Measurements from ENCODE around the gene TMEM266.

Gene TMEM266

DNA sequence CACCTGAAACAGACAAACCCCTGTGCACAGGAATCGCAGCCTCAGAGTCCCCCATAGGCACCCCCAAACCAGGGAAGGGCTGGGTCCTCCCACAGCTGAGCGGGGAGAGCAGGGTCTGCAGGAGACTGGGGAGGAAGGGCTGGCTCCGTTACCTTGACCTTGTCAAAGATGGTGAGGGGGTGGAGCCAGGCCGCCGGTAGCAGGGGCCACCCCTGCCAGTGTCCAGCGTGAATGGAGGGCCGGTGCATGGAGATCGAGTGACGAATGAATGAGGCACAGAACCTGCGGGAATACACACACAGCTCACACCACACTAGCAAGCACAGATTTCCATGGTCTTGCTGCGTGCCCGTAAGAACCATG is 102.2 kb downstream of the TMEM266 start:
- H3K4me3 ChIP-seq (ENCODE audit: low read length, poor library complexity, severe bottlenecking), result no peak overlapping the region
- H3K9me3 ChIP-seq (ENCODE audit: insufficient read depth, low read depth, low read length), result no peaks in the 10 kb centered on the region
- no peak overlapping the region for H3K9ac ChIP-seq (ENCODE audit: low read depth, low read length, poor library complexity, severe bottlenecking)
- H3K9me2 ChIP-seq (replicated peaks; ENCODE audit: low read depth, low read length), result no peaks in the 10 kb centered on the region
- no peaks in the 10 kb centered on the region for H3K27me3 ChIP-seq (ENCODE audit: insufficient read depth, low read length, poor library complexity, severe bottlenecking)
- H4K20me1 ChIP-seq (ENCODE audit: insufficient read depth, low read length, poor library complexity, severe bottlenecking), result no peaks in the 10 kb centered on the region
- H3K36me3 ChIP-seq (ENCODE audit: insufficient read depth, low read length), result no peaks in the 10 kb centered on the region
- H3F3A ChIP-seq (ENCODE audit: low read depth), result no peaks in the 10 kb centered on the region
- H3K79me2 ChIP-seq (ENCODE audit: insufficient read depth, low read length), result no peaks in the 10 kb centered on the region
- H3K4me1 ChIP-seq (ENCODE audit: insufficient read depth, low read length, poor library complexity, severe bottlenecking), result no peaks in the 10 kb centered on the region
- H3K4me2 ChIP-seq (ENCODE audit: low read depth, low read length, poor library complexity, severe bottlenecking), result no peak overlapping the region
- H2AFZ ChIP-seq (ENCODE audit: low read length), result no peak overlapping the region
- TF ChIP-seq, protein P1, sequence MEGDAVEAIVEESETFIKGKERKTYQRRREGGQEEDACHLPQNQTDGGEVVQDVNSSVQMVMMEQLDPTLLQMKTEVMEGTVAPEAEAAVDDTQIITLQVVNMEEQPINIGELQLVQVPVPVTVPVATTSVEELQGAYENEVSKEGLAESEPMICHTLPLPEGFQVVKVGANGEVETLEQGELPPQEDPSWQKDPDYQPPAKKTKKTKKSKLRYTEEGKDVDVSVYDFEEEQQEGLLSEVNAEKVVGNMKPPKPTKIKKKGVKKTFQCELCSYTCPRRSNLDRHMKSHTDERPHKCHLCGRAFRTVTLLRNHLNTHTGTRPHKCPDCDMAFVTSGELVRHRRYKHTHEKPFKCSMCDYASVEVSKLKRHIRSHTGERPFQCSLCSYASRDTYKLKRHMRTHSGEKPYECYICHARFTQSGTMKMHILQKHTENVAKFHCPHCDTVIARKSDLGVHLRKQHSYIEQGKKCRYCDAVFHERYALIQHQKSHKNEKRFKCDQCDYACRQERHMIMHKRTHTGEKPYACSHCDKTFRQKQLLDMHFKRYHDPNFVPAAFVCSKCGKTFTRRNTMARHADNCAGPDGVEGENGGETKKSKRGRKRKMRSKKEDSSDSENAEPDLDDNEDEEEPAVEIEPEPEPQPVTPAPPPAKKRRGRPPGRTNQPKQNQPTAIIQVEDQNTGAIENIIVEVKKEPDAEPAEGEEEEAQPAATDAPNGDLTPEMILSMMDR (conservative IDR thresholded peaks at IDR 0.05; ENCODE audit: low read length), result no peak
- TF ChIP-seq EZH2phosphoT487 (IDR thresholded peaks at IDR 0.05; ENCODE audit: borderline replicate concordance), result no peak

DNA sequence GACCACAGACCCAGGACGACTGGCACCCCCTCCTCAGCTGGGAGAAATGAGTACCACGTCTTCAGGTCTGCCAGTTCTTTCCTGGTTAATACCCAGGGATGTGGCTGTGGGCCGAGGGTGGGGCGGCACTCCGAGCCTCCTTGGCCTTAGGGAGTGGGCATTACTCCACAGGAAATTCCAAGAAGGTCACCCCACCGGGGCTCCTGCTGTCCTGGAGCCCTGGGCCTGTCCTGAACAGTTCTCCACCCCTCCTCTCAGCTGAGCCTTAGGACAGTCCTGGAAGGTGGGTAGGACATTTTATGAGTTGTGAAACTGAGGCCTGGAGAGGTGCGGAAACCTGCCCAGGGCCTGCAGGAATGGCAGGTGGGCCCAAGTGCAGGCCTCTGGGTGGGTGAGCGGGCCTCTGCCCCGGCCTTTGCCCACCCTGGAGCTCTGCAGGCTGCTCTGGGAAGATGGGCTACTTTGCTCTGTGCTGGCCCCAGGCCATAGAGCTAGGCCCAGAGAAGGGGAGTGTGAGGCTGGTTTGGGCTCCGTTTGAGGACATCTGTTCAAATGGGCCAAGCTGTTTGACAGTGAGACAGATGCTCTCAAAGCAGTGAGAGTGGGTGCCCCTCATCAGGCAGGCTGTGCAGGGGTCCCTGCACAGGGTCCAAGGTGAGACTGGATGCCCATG is 103.1 kb downstream of the TMEM266 start:
- Histone ChIP-seq H3K9ac (ENCODE audit: low read depth, low read length, poor library complexity, severe bottlenecking) (no peak overlapping the region), H3K4me3 (ENCODE audit: low read length, poor library complexity, severe bottlenecking) (no peak overlapping the region), H3K9me3 (ENCODE audit: insufficient read depth, low read depth, low read length) (no peaks in the 10 kb centered on the region), H3K27me3 (ENCODE audit: insufficient read depth, low read length, poor library complexity, severe bottlenecking) (no peaks in the 10 kb centered on the region), H3K79me2 (ENCODE audit: insufficient read depth, low read length) (no peaks in the 10 kb centered on the region), H3K4me2 (ENCODE audit: low read depth, low read length, poor library complexity, severe bottlenecking) (no peak overlapping the region), H3K9me2 (replicated peaks; ENCODE audit: low read depth, low read length) (no peaks in the 10 kb centered on the region), H2AFZ (ENCODE audit: low read length) (no peak overlapping the region), H4K20me1 (ENCODE audit: insufficient read depth, low read length, poor library complexity, severe bottlenecking) (no peaks in the 10 kb centered on the region), H3K4me1 (ENCODE audit: insufficient read depth, low read length, poor library complexity, severe bottlenecking) (no peaks in the 10 kb centered on the region), H3K36me3 (ENCODE audit: insufficient read depth, low read length) (no peaks in the 10 kb centered on the region), H3F3A (ENCODE audit: low read depth) (no peaks in the 10 kb centered on the region)
- TF ChIP-seq, protein P1 (conservative IDR thresholded peaks at IDR 0.05; ENCODE audit: low read length), result no peak
- no peak for TF ChIP-seq EZH2phosphoT487 (IDR thresholded peaks at IDR 0.05; ENCODE audit: borderline replicate concordance)

GRCh38 chr15:76163457-76164295 is 103.9 kb downstream of the TMEM266 start:
- Histone ChIP-seq H3F3A (ENCODE audit: low read depth) (no peaks in the 10 kb centered on the region), H3K9ac (ENCODE audit: low read depth, low read length, poor library complexity, severe bottlenecking) (no peak overlapping the region), H4K20me1 (ENCODE audit: insufficient read depth, low read length, poor library complexity, severe bottlenecking) (no peaks in the 10 kb centered on the region), H3K4me2 (ENCODE audit: low read depth, low read length, poor library complexity, severe bottlenecking) (no peak overlapping the region), H3K4me3 (ENCODE audit: low read length, poor library complexity, severe bottlenecking) (no peak overlapping the region), H3K9me2 (replicated peaks; ENCODE audit: low read depth, low read length) (no peaks in the 10 kb centered on the region), H3K27me3 (ENCODE audit: insufficient read depth, low read length, poor library complexity, severe bottlenecking) (no peaks in the 10 kb centered on the region), H3K36me3 (ENCODE audit: insufficient read depth, low read length) (no peaks in the 10 kb centered on the region), H3K79me2 (ENCODE audit: insufficient read depth, low read length) (no peaks in the 10 kb centered on the region), H3K9me3 (ENCODE audit: insufficient read depth, low read depth, low read length) (no peaks in the 10 kb centered on the region), H3K4me1 (ENCODE audit: insufficient read depth, low read length, poor library complexity, severe bottlenecking) (no peaks in the 10 kb centered on the region), H2AFZ (ENCODE audit: low read length) (no peak overlapping the region)
- TF ChIP-seq EZH2phosphoT487 (IDR thresholded peaks at IDR 0.05; ENCODE audit: borderline replicate concordance), result no peak
- TF ChIP-seq, protein P1 (conservative IDR thresholded peaks at IDR 0.05; ENCODE audit: low read length), result no peak
